OCI-LY3 (cell line): ENCODE measurements around the gene SCUBE3.

Source experiments
- CTCF ChIP-seq: fragments of 200-600, 300-600 bp; sonication (generic); IDR thresholded peaks from 2 replicates; pipeline ENCODE4 v1.5.1; 2014; ENCODE audit warnings: antibody characterized with exemption, low read length, low read depth
- EZH2phosphoT487 ChIP-seq: fragments of 200-600 bp; shearing (Covaris generic); IDR thresholded peaks from 2 replicates; pipeline ENCODE4 v1.6.1; 2018; ENCODE audit warnings: antibody characterized with exemption, mixed run types, low read depth

GRCh38 chr6:35170166-35170565, 43.6 kb upstream of the SCUBE3 start:
- TF ChIP-seq CTCF = no peak
- no peak for TF ChIP-seq EZH2phosphoT487
